Mesendoderm (in vitro differentiated cells): ENCODE results near the gene RNU5B-1.
A peak's percentile ranks its signal among the peaks of the same experiment; 100 is the strongest.

ENCODE experiments used
- DNase-seq: peaks from one replicate; pipeline ENCODE4 v3.0.0; 2013
- H2AK5ac ChIP-seq: 2 replicates; pipeline ENCODE4 v1.6.1; 2013; ENCODE audit warnings: low read length, inconsistent platforms
- H2BK120ac ChIP-seq: 2 replicates; pipeline ENCODE4 v1.6.1; 2013; ENCODE audit warnings: low read depth, mild to moderate bottlenecking, low read length, moderate library complexity, mixed read lengths
- H2BK15ac ChIP-seq: replicated peaks from 2 replicates; pipeline ENCODE4 v1.6.1; 2013; ENCODE audit warnings: low read depth, mild to moderate bottlenecking, moderate library complexity
- H2BK5ac ChIP-seq: 2 replicates; pipeline ENCODE4 v1.6.1; 2013; ENCODE audit warnings: low read length, inconsistent platforms
- H3K18ac ChIP-seq: 2 replicates; pipeline ENCODE4 v1.6.1; 2013; ENCODE audit warnings: mild to moderate bottlenecking, low read length, mixed read lengths
- H3K23ac ChIP-seq: one replicate; pipeline ENCODE4 v1.6.1; 2013; ENCODE audit warnings: low read length
- H3K27ac ChIP-seq: 2 replicates; pipeline ENCODE4 v1.5.1; 2013; ENCODE audit warnings: low read depth, mild to moderate bottlenecking, inconsistent platforms, low read length, moderate library complexity
- H3K27me3 ChIP-seq: 2 replicates; pipeline ENCODE4 v1.6.1; 2013; ENCODE audit warnings: low read length, control low read depth, mild to moderate bottlenecking, inconsistent platforms; ENCODE audit not compliant: insufficient read depth, poor library complexity
- H3K36me3 ChIP-seq: 2 replicates; pipeline ENCODE4 v1.6.1; 2013; ENCODE audit warnings: low read length, inconsistent platforms; ENCODE audit not compliant: control insufficient read depth, insufficient read depth
- H3K4ac ChIP-seq: one replicate; pipeline ENCODE4 v1.6.1; 2013; ENCODE audit warnings: low read depth, mild to moderate bottlenecking, low read length, moderate library complexity
- H3K4me1 ChIP-seq: 2 replicates; pipeline ENCODE4 v1.6.1; 2013; ENCODE audit warnings: low read depth, low read length, inconsistent platforms; ENCODE audit not compliant: control insufficient read depth
- H3K4me2 ChIP-seq: 2 replicates; pipeline ENCODE4 v1.6.1; 2013; ENCODE audit warnings: low read length
- H3K4me3 ChIP-seq: 2 replicates; pipeline ENCODE4 v1.5.1; 2013; ENCODE audit warnings: mild to moderate bottlenecking, low read length
- H3K56ac ChIP-seq: one replicate; pipeline ENCODE4 v1.6.1; 2013; ENCODE audit warnings: low read length
- H3K79me1 ChIP-seq: 2 replicates; pipeline ENCODE4 v1.6.1; 2013; ENCODE audit warnings: low read length, inconsistent platforms
- H3K79me2 ChIP-seq: 2 replicates; pipeline ENCODE4 v1.6.1; 2013; ENCODE audit warnings: mild to moderate bottlenecking, low read length; ENCODE audit not compliant: control insufficient read depth, insufficient read depth
- H3K9ac ChIP-seq: 2 replicates; pipeline ENCODE4 v1.6.1; 2013; ENCODE audit warnings: low read length, inconsistent platforms
- H4K5ac ChIP-seq: one replicate; pipeline ENCODE4 v1.6.1; 2013; ENCODE audit warnings: low read length
- H4K8ac ChIP-seq: one replicate; pipeline ENCODE4 v1.6.1; 2013; ENCODE audit warnings: low read depth, mild to moderate bottlenecking, control low read depth, low read length, moderate library complexity
- WGBS: extraction: QIAGEN DNeasy Blood & Tissue Kit; methylation state at CpG from one replicate; pipeline ENCODE4 v1.1.7; 2013; ENCODE audit warnings: low lambda C conversion rate, missing lambda C conversion rate; ENCODE audit not compliant: insufficient coverage; ENCODE audit errors: extremely low coverage; 5-methylcytosine and 5-hydroxymethylcytosine counted together

RNU5B-1 gene

GRCh38 chr15:65292938-65293518 is 11.4 kb upstream of the RNU5B-1 start:
- H3K79me2 ChIP-seq, result no peaks in the 10 kb centered on the region
- no peak for DNase-seq
- H2AK5ac ChIP-seq, result no peak overlapping the region
- H3K27ac ChIP-seq, result no peak overlapping the region
- no peak overlapping the region for H4K8ac ChIP-seq
- H3K4me2 ChIP-seq, result no peak overlapping the region
- peak overlapping the region; percentile 42 for H3K56ac ChIP-seq
- no peak overlapping the region for H3K9ac ChIP-seq
- no peak overlapping the region for H3K23ac ChIP-seq
- H2BK15ac ChIP-seq, result no peak overlapping the region
- H2BK5ac ChIP-seq, result no peak overlapping the region
- no peaks in the 10 kb centered on the region for H3K79me1 ChIP-seq
- no peak overlapping the region for H4K5ac ChIP-seq
- H3K36me3 ChIP-seq, result no peaks in the 10 kb centered on the region
- no peaks in the 10 kb centered on the region for H3K27me3 ChIP-seq
- H3K18ac ChIP-seq, result no peak overlapping the region
- no peak overlapping the region for H3K4ac ChIP-seq
- no peak overlapping the region for H3K4me3 ChIP-seq
- H3K4me1 ChIP-seq, result no peaks in the 10 kb centered on the region
- H2BK120ac ChIP-seq, result no peak overlapping the region
- no CpG with 5 or more reads among the region's 1 CpG for WGBS

- no CpG with 5 or more reads among the region's 11 CpGs for WGBS
- no peak overlapping the region for H3K9ac ChIP-seq
- H2BK120ac ChIP-seq, result no peak overlapping the region
- no peaks in the 10 kb centered on the region for H3K79me1 ChIP-seq
- H3K4me1 ChIP-seq, result no peaks in the 10 kb centered on the region
- H2BK15ac ChIP-seq, result no peak overlapping the region
- no peak overlapping the region for H3K4me3 ChIP-seq
- H3K18ac ChIP-seq, result no peak overlapping the region
- peak overlapping the region; percentile 25 for H3K56ac ChIP-seq
- no peaks in the 10 kb centered on the region for H3K79me2 ChIP-seq
- no peak overlapping the region for H3K4ac ChIP-seq
- no peak overlapping the region for H2AK5ac ChIP-seq
- no peak overlapping the region for H4K5ac ChIP-seq
- H3K36me3 ChIP-seq, result no peaks in the 10 kb centered on the region
- H3K27ac ChIP-seq, result no peak overlapping the region
- no peaks in the 10 kb centered on the region for H3K27me3 ChIP-seq
- no peak overlapping the region for H3K23ac ChIP-seq
- H3K4me2 ChIP-seq, result no peak overlapping the region
- no peak overlapping the region for H4K8ac ChIP-seq
- no peak for DNase-seq
- no peak overlapping the region for H2BK5ac ChIP-seq
Observed at GRCh38 chr15:65298731-65299130, 5.7 kb upstream of the RNU5B-1 start.

- Histone ChIP-seq H2AK5ac (no peak overlapping the region), H3K27me3 (no peaks in the 10 kb centered on the region), H4K8ac (no peak overlapping the region), H4K5ac (no peak overlapping the region), H3K18ac (no peak overlapping the region), H3K4ac (no peak overlapping the region), H2BK15ac (no peak overlapping the region), H3K27ac (no peak overlapping the region), H3K79me2 (no peaks in the 10 kb centered on the region), H3K4me1 (no peaks in the 10 kb centered on the region), H3K9ac (no peak overlapping the region), H3K79me1 (no peaks in the 10 kb centered on the region), H3K36me3 (no peaks in the 10 kb centered on the region), H2BK120ac (no peak overlapping the region), H3K56ac (no peak overlapping the region), H3K4me2 (no peak overlapping the region), H3K23ac (no peak overlapping the region), H2BK5ac (no peak overlapping the region), H3K4me3 (no peak overlapping the region)
- no CpG with 5 or more reads among the region's 36 CpGs for WGBS
- DNase-seq, result no peak
Observed at GRCh38 chr15:65300924-65301441, 3.5 kb upstream of the RNU5B-1 start.

GRCh38 chr15:65302061-65302460 is 2.4 kb upstream of the RNU5B-1 start:
- no peaks in the 10 kb centered on the region for H3K79me2 ChIP-seq
- no peak for DNase-seq
- no peaks in the 10 kb centered on the region for H3K4me1 ChIP-seq
- H3K27ac ChIP-seq, result no peak overlapping the region
- no peak overlapping the region for H3K23ac ChIP-seq
- no CpG with 5 or more reads among the region's 24 CpGs for WGBS
- H3K27me3 ChIP-seq, result no peaks in the 10 kb centered on the region
- no peak overlapping the region for H4K8ac ChIP-seq
- H2BK120ac ChIP-seq, result no peak overlapping the region
- H2AK5ac ChIP-seq, result no peak overlapping the region
- no peak overlapping the region for H2BK5ac ChIP-seq
- no peaks in the 10 kb centered on the region for H3K79me1 ChIP-seq
- no peaks in the 10 kb centered on the region for H3K36me3 ChIP-seq
- H4K5ac ChIP-seq, result no peak overlapping the region
- H3K4ac ChIP-seq, result no peak overlapping the region
- no peak overlapping the region for H3K56ac ChIP-seq
- no peak overlapping the region for H2BK15ac ChIP-seq
- H3K9ac ChIP-seq, result no peak overlapping the region
- H3K18ac ChIP-seq, result no peak overlapping the region
- H3K4me3 ChIP-seq, result no peak overlapping the region
- H3K4me2 ChIP-seq, result no peak overlapping the region

- no peaks in the 10 kb centered on the region for H3K27me3 ChIP-seq
- no peaks in the 10 kb centered on the region for H3K36me3 ChIP-seq
- H4K5ac ChIP-seq, result peak overlapping the region; percentile 66
- H3K4me3 ChIP-seq, result peak overlapping the region; percentile 26
- no peak overlapping the region for H2AK5ac ChIP-seq
- peak overlapping the region; percentile 98 for H3K18ac ChIP-seq
- H2BK5ac ChIP-seq, result peak overlapping the region; percentile 82
- no CpG with 5 or more reads among the region's 24 CpGs for WGBS
- peak overlapping the region; percentile 89 for H3K56ac ChIP-seq
- H3K23ac ChIP-seq, result no peak overlapping the region
- H3K9ac ChIP-seq, result peak overlapping the region; percentile 86
- H3K79me2 ChIP-seq, result no peaks in the 10 kb centered on the region
- H4K8ac ChIP-seq, result peak overlapping the region; percentile 90
- H3K4ac ChIP-seq, result peak overlapping the region; percentile 61
- peak overlapping the region; percentile 70 for H3K4me2 ChIP-seq
- H3K79me1 ChIP-seq, result no peaks in the 10 kb centered on the region
- peak overlapping the region; percentile 79 for H2BK15ac ChIP-seq
- no peaks in the 10 kb centered on the region for H3K4me1 ChIP-seq
- H2BK120ac ChIP-seq, result peak overlapping the region; percentile 69
- peak overlapping the region; percentile 57 for H3K27ac ChIP-seq
- DNase-seq, result peak; percentile 94
Observed at GRCh38 chr15:65303687-65304380, 643 bp upstream of the RNU5B-1 start.
